HEK293T (cell line): ENCODE results near the gene SLC25A25.

Experiments used
- ARNT ChIP-seq: fragments of 450-650 bp; IDR thresholded peaks from 2 replicates; pipeline ENCODE4 v1.6.1; 2017; ENCODE audit warnings: mild to moderate bottlenecking
- BHLHE40 ChIP-seq: fragments of 450-650 bp; IDR thresholded peaks from 2 replicates; pipeline ENCODE4 v1.6.1; 2016; ENCODE audit warnings: mild to moderate bottlenecking, moderate library complexity, borderline replicate concordance
- HDGF ChIP-seq: fragments of 450-650 bp; IDR thresholded peaks from 2 replicates; pipeline ENCODE4 v1.6.1; 2017; ENCODE audit warnings: antibody characterized with exemption, borderline replicate concordance
- SP1 ChIP-seq: fragments of 450-650 bp; IDR thresholded peaks from 2 replicates; pipeline ENCODE4 v1.6.1; 2017
- SUZ12 ChIP-seq: fragments of 450-650 bp; IDR thresholded peaks from 2 replicates; pipeline ENCODE4 v1.6.1; 2016; ENCODE audit warnings: mild to moderate bottlenecking
- ZNF384 ChIP-seq: fragments of 450-650 bp; IDR thresholded peaks from 2 replicates; pipeline ENCODE4 v1.6.1; 2016
- TF ChIP-seq, protein P1 (sequence below): fragments of 450-650 bp; IDR thresholded peaks from 2 replicates; pipeline ENCODE4 v1.6.1; 2016

DNA sequence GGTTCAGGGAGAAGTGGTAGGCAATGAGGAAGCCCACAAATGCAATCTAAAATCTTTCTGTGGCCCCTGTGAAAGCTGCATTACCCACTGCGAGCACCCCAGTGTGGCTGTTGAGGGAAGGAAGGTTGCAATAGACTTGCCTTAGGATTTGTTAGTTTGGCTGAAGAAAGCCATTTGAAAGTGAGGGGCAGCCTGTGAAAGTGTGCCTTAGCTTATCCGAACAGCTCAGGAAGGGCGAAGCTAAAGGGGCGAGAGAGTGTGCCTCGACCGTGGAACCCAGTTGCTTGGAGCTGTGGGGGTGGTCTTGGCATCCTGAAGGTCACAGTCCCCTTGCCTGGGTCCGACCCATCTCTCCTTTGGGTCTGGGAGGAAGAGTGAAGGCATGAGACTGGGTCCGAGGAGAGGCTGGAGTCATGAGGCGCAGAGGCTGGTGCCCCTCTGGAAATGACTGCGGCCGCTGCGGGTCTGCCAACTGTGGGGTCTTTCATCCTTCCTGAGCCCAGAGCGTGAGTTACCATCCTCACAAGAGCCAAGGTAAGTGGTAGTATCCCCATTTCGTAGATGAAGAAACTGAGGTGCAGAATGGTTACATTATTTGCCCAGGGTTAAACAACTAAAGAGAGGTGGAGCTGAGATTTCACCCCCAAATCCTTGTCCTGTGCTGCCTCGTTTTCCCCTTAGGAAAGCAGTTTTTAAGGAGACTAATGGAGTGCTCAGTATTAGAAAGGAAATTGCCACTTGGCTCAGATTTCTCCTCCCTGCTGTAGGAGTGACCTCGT lies 24.4 kb downstream of the SLC25A25 start:
- TF ChIP-seq, protein P1, sequence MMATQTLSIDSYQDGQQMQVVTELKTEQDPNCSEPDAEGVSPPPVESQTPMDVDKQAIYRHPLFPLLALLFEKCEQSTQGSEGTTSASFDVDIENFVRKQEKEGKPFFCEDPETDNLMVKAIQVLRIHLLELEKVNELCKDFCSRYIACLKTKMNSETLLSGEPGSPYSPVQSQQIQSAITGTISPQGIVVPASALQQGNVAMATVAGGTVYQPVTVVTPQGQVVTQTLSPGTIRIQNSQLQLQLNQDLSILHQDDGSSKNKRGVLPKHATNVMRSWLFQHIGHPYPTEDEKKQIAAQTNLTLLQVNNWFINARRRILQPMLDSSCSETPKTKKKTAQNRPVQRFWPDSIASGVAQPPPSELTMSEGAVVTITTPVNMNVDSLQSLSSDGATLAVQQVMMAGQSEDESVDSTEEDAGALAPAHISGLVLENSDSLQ = no peak
- TF ChIP-seq SUZ12 (no peak), ZNF384 (no peak), SP1 (no peak), ARNT (no peak), HDGF (no peak), BHLHE40 (no peak)
